HG03378 (cell line): Measurements from ENCODE around the gene BTBD19.

Source experiments
- ATAC-seq: cut with Tn5 transposase; IDR thresholded peaks from one replicate; pipeline ENCODE4 v1.9.1; 2021; ENCODE audit warnings: mild to moderate bottlenecking, moderate library complexity; ENCODE audit not compliant: unreplicated experiment

Gene BTBD19

GRCh38 chr1:44855742-44856141 lies 47.4 kb downstream of the BTBD19 start:
- no peak for ATAC-seq

DNA sequence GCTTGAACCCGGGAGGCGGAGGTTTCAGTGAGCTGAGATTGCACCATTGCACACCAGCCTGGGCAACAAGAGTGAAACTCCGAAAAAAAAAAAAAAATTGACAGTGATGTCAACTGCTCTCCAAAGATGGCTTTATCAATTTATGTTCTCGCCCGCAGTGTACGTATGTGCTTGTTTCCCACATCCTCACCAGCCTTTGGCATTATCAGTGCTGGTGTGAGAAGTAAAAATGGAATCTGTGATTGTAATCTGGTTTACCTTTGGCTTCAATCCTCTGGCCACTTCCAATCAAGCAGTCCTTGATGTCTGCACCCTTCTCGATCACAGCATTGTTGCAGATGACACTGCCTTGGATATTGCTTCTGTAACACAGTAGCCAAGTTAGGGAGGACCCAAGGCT lies 49.1 kb downstream of the BTBD19 start:
- no peak for ATAC-seq

DNA sequence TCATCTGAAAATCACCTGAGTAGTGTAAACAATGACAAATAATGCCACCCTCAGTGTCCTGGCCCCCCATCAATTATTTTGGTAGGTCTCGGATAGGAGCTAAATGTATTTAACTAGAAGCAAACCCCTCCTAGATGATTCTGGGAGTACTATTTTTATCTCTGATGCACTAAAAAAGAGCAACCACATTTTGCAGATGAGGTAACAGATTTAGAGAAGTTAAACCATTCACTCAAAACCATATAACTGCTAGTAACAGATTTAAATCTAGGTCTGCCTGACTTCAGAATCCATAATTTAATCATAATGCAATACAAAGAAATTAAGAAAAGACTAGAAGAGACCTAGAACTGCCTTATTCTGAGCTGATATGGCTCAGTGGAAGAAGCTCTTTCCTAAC lies 52.0 kb downstream of the BTBD19 start:
- no peak for ATAC-seq

- ATAC-seq, result no peak
Measured at GRCh38 chr1:44860891-44861425, 52.6 kb downstream of the BTBD19 start.

GRCh38 chr1:44862829-44863401 lies 54.6 kb downstream of the BTBD19 start:
- ATAC-seq, result no peak
